GM23338 (cell line): Measurements from ENCODE around the gene EGFL6. TPM values are rescaled to one million over a fixed set of nuclear protein-coding genes. Genes with fewer than 3 reads are reported as not detected.

ENCODE experiments used
- ATAC-seq: fragments of 200-7000 bp; cut with Tn5 transposase; 3 replicates; pipeline ENCODE4 v1.9.1; 2020
- DNase-seq: peaks from one replicate; pipeline ENCODE4 v3.0.0-alpha.2; 2015; ENCODE audit warnings: low spot score
- H2AFZ ChIP-seq: fragments of 200-600 bp; sonication (generic); 2 replicates; pipeline ENCODE4 v1.8.0; 2016; ENCODE audit warnings: antibody characterized with exemption, mild to moderate bottlenecking, moderate library complexity
- H3F3A ChIP-seq: fragments of 200-600 bp; sonication (generic); replicated peaks from 2 replicates; pipeline ENCODE4 v1.8.0; 2017; ENCODE audit warnings: antibody characterized with exemption, mixed run types, low read depth
- H3K27ac ChIP-seq: fragments of 200-600 bp; sonication (generic); 2 replicates; pipeline ENCODE4 v1.6.1; 2016; ENCODE audit warnings: low read depth
- H3K27me3 ChIP-seq: fragments of 200-600 bp; sonication (generic); 2 replicates; pipeline ENCODE4 v1.8.0; 2016; ENCODE audit warnings: mild to moderate bottlenecking, mixed run types, moderate library complexity; ENCODE audit not compliant: insufficient read depth
- H3K36me3 ChIP-seq: fragments of 200-600 bp; sonication (generic); 2 replicates; pipeline ENCODE4 v1.8.0; 2016; ENCODE audit warnings: mild to moderate bottlenecking; ENCODE audit not compliant: insufficient read depth
- H3K4me1 ChIP-seq: fragments of 200-600 bp; sonication (generic); 2 replicates; pipeline ENCODE4 v1.8.0; 2016; ENCODE audit warnings: mild to moderate bottlenecking, moderate library complexity; ENCODE audit not compliant: insufficient read depth
- H3K4me2 ChIP-seq: fragments of 200-600 bp; sonication (generic); 2 replicates; pipeline ENCODE4 v1.7.1; 2017; ENCODE audit warnings: mixed run types
- H3K4me3 ChIP-seq: fragments of 200-600 bp; sonication (generic); 2 replicates; pipeline ENCODE4 v1.6.1; 2016; ENCODE audit warnings: mixed run types
- H3K79me2 ChIP-seq: fragments of 200-600 bp; sonication (generic); replicated peaks from 2 replicates; pipeline ENCODE4 v1.8.0; 2017; ENCODE audit warnings: mild to moderate bottlenecking; ENCODE audit not compliant: insufficient read depth
- H3K9me2 ChIP-seq: fragments of 200-600 bp; sonication (generic); 2 replicates; pipeline ENCODE4 v1.8.0; 2017; ENCODE audit not compliant: insufficient read depth
- H4K20me1 ChIP-seq: fragments of 200-600 bp; sonication (generic); replicated peaks from 2 replicates; pipeline ENCODE4 v1.8.0; 2017; ENCODE audit warnings: mild to moderate bottlenecking; ENCODE audit not compliant: insufficient read depth
- H3K27ac Mint-ChIP-seq: 2 replicates; pipeline ENCODE4 v1.8.0; 2020; ENCODE audit warnings: inconsistent platforms, mild to moderate bottlenecking, moderate library complexity, mixed read lengths
- H3K27me3 Mint-ChIP-seq: 3 replicates; pipeline ENCODE4 v1.8.0; 2022; ENCODE audit warnings: low read depth, mild to moderate bottlenecking, moderate library complexity, mixed read lengths, inconsistent platforms; ENCODE audit not compliant: insufficient read depth, poor library complexity
- H3K36me3 Mint-ChIP-seq: 3 replicates; pipeline ENCODE4 v1.8.0; 2021; ENCODE audit warnings: low read depth, mild to moderate bottlenecking, inconsistent platforms, moderate library complexity, mixed read lengths
- H3K4me1 Mint-ChIP-seq: 3 replicates; pipeline ENCODE4 v1.8.0; 2020; ENCODE audit warnings: mild to moderate bottlenecking, inconsistent platforms, mixed read lengths
- H3K4me3 Mint-ChIP-seq: 3 replicates; pipeline ENCODE4 v1.8.0; 2021; ENCODE audit warnings: moderate library complexity, mild to moderate bottlenecking, inconsistent platforms, mixed read lengths
- H3K9me3 Mint-ChIP-seq: 3 replicates; pipeline ENCODE4 v1.8.0; 2020; ENCODE audit warnings: moderate library complexity, mild to moderate bottlenecking, inconsistent platforms, mixed read lengths
- CREB1 ChIP-seq: fragments of 250-450 bp; sonication (Bioruptor Pico); IDR thresholded peaks from 2 replicates; pipeline ENCODE4 v1.5.0; 2020; ENCODE audit warnings: low read depth, mild to moderate bottlenecking, moderate library complexity
- ETS1 ChIP-seq: IDR thresholded peaks from 2 replicates; pipeline ENCODE4 v1.6.1; 2016; ENCODE audit warnings: antibody characterized with exemption
- EZH2 ChIP-seq: fragments of 200-600 bp; sonication (generic); IDR thresholded peaks from one replicate; pipeline ENCODE4 v1.8.0; 2017; ENCODE audit warnings: antibody characterized with exemption, mild to moderate bottlenecking, low read depth; ENCODE audit not compliant: unreplicated experiment
- EZH2phosphoT487 ChIP-seq: fragments of 200-600 bp; sonication (generic); IDR thresholded peaks from one replicate; pipeline ENCODE4 v1.8.1; 2018; ENCODE audit warnings: antibody characterized with exemption; ENCODE audit not compliant: unreplicated experiment
- JUNB ChIP-seq: IDR thresholded peaks from one replicate; pipeline ENCODE4 v1.6.1; 2016; ENCODE audit warnings: antibody characterized with exemption; ENCODE audit not compliant: unreplicated experiment
- NANOG ChIP-seq: IDR thresholded peaks from 2 replicates; pipeline ENCODE4 v1.6.1; 2016; ENCODE audit warnings: antibody characterized with exemption, borderline replicate concordance
- POLR2AphosphoS5 ChIP-seq: IDR thresholded peaks from 2 replicates; pipeline ENCODE4 v1.6.1; 2016; ENCODE audit warnings: antibody characterized with exemption, low read depth
- REST ChIP-seq: IDR thresholded peaks from one replicate; pipeline ENCODE4 v1.6.1; 2018; ENCODE audit warnings: antibody characterized with exemption; ENCODE audit not compliant: unreplicated experiment
- STAT1 ChIP-seq: IDR thresholded peaks from one replicate; pipeline ENCODE4 v1.6.1; 2016; ENCODE audit warnings: antibody characterized with exemption; ENCODE audit not compliant: unreplicated experiment
- ZNF114 ChIP-seq: fragments of 250-450 bp; sonication (Bioruptor Pico); IDR thresholded peaks from 2 replicates; pipeline ENCODE4 v1.5.0; 2020; ENCODE audit warnings: mild to moderate bottlenecking, moderate library complexity
- ZNF331 ChIP-seq: fragments of 250-450 bp; sonication (Bioruptor Pico); IDR thresholded peaks from 2 replicates; pipeline ENCODE4 v1.5.0; 2020; ENCODE audit warnings: low read depth, mild to moderate bottlenecking, moderate library complexity
- polyA plus RNA-seq: library from polyadenylated mRNA; unstranded; fragments of >200 nt; fragmentation: Nextera tagmentation; extraction: Ambion mirVana; gene quantifications from 2 replicates; pipeline ENCODE4 v1.2.1, GENCODE V29; 2016
- total RNA-seq: library from RNA; depleted of rRNA; stranded (reverse); fragments of >200 nt; shearing (Covaris generic); gene quantifications from 2 replicates; pipeline ENCODE4 v1.2.3, GENCODE V29; 2014
- TF ChIP-seq, protein P1 (sequence below): fragments of 250-450 bp; sonication (Bioruptor Pico); IDR thresholded peaks from 2 replicates; pipeline ENCODE4 v1.5.0; 2020; ENCODE audit warnings: mild to moderate bottlenecking, moderate library complexity
- TF ChIP-seq, protein P2 (sequence below), 2 experiments: fragments of 200-600 bp in 1 of 2; sonication (generic) in 1 of 2; conservative IDR thresholded peaks; 2 replicates each; pipeline versions ENCODE4 v1.5.1 to v1.6.1; 2016 to 2017; ENCODE audit warnings: antibody characterized with exemption in 2 of 2, low read depth in 2 of 2, mild to moderate bottlenecking in 2 of 2, moderate library complexity in 1 of 2

EGFL6 gene
- total and polyA plus RNA-seq, 2 experiments from 2014 or later = 1.2 to 2.6 TPM

GRCh38 chrX:13659063-13659462 lies 89.7 kb downstream of the EGFL6 start:
- no peaks in the 10 kb centered on the region for H3K27me3 ChIP-seq
- no peak overlapping the region for H3K4me3 Mint-ChIP-seq
- H3K4me2 ChIP-seq = peak overlapping the region; percentile 9; the same call in 1 of the 2 replicates
- H3K79me2 ChIP-seq = no peaks in the 10 kb centered on the region
- H3K36me3 Mint-ChIP-seq = peaks cover 21% of the 10 kb centered on the region; the same call in 2 of the 3 replicates
- H3K4me1 Mint-ChIP-seq = peaks cover 8% of the 10 kb centered on the region; the same call in 2 of the 3 replicates
- no peak overlapping the region for H3K27ac ChIP-seq
- no peaks in the 10 kb centered on the region for H3K9me2 ChIP-seq
- no peaks in the 10 kb centered on the region for H3K36me3 ChIP-seq
- H2AFZ ChIP-seq = no peak overlapping the region
- DNase-seq = no peak
- no peaks in the 10 kb centered on the region for H3F3A ChIP-seq
- peaks cover 9% of the 10 kb centered on the region; the same call in 1 of the 2 replicates for H3K4me1 ChIP-seq
- no peak for TF ChIP-seq EZH2
- TF ChIP-seq, protein P1, sequence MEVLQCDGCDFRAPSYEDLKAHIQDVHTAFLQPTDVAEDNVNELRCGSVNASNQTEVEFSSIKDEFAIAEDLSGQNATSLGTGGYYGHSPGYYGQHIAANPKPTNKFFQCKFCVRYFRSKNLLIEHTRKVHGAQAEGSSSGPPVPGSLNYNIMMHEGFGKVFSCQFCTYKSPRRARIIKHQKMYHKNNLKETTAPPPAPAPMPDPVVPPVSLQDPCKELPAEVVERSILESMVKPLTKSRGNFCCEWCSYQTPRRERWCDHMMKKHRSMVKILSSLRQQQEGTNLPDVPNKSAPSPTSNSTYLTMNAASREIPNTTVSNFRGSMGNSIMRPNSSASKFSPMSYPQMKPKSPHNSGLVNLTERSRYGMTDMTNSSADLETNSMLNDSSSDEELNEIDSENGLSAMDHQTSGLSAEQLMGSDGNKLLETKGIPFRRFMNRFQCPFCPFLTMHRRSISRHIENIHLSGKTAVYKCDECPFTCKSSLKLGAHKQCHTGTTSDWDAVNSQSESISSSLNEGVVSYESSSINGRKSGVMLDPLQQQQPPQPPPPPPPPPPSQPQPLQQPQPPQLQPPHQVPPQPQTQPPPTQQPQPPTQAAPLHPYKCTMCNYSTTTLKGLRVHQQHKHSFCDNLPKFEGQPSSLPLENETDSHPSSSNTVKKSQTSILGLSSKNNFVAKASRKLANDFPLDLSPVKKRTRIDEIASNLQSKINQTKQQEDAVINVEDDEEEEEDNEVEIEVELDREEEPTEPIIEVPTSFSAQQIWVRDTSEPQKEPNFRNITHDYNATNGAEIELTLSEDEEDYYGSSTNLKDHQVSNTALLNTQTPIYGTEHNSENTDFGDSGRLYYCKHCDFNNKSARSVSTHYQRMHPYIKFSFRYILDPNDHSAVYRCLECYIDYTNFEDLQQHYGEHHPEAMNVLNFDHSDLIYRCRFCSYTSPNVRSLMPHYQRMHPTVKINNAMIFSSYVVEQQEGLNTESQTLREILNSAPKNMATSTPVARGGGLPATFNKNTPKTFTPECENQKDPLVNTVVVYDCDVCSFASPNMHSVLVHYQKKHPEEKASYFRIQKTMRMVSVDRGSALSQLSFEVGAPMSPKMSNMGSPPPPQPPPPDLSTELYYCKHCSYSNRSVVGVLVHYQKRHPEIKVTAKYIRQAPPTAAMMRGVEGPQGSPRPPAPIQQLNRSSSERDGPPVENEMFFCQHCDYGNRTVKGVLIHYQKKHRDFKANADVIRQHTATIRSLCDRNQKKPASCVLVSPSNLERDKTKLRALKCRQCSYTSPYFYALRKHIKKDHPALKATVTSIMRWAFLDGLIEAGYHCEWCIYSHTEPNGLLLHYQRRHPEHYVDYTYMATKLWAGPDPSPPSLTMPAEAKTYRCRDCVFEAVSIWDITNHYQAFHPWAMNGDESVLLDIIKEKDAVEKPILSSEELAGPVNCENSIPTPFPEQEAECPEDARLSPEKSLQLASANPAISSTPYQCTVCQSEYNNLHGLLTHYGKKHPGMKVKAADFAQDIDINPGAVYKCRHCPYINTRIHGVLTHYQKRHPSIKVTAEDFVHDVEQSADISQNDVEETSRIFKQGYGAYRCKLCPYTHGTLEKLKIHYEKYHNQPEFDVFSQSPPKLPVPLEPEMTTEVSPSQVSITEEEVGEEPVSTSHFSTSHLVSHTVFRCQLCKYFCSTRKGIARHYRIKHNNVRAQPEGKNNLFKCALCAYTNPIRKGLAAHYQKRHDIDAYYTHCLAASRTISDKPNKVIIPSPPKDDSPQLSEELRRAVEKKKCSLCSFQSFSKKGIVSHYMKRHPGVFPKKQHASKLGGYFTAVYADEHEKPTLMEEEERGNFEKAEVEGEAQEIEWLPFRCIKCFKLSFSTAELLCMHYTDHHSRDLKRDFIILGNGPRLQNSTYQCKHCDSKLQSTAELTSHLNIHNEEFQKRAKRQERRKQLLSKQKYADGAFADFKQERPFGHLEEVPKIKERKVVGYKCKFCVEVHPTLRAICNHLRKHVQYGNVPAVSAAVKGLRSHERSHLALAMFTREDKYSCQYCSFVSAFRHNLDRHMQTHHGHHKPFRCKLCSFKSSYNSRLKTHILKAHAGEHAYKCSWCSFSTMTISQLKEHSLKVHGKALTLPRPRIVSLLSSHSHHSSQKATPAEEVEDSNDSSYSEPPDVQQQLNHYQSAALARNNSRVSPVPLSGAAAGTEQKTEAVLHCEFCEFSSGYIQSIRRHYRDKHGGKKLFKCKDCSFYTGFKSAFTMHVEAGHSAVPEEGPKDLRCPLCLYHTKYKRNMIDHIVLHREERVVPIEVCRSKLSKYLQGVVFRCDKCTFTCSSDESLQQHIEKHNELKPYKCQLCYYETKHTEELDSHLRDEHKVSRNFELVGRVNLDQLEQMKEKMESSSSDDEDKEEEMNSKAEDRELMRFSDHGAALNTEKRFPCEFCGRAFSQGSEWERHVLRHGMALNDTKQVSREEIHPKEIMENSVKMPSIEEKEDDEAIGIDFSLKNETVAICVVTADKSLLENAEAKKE (CRISPR knock-in tag) = no peak
- TF ChIP-seq ETS1 = no peak
- no peak for TF ChIP-seq REST
- TF ChIP-seq JUNB = no peak
- no peak for TF ChIP-seq NANOG
- no peak for TF ChIP-seq POLR2AphosphoS5
- TF ChIP-seq, protein P2, sequence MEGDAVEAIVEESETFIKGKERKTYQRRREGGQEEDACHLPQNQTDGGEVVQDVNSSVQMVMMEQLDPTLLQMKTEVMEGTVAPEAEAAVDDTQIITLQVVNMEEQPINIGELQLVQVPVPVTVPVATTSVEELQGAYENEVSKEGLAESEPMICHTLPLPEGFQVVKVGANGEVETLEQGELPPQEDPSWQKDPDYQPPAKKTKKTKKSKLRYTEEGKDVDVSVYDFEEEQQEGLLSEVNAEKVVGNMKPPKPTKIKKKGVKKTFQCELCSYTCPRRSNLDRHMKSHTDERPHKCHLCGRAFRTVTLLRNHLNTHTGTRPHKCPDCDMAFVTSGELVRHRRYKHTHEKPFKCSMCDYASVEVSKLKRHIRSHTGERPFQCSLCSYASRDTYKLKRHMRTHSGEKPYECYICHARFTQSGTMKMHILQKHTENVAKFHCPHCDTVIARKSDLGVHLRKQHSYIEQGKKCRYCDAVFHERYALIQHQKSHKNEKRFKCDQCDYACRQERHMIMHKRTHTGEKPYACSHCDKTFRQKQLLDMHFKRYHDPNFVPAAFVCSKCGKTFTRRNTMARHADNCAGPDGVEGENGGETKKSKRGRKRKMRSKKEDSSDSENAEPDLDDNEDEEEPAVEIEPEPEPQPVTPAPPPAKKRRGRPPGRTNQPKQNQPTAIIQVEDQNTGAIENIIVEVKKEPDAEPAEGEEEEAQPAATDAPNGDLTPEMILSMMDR (conservative IDR thresholded peaks at IDR 0.05; ENCODE audit: low read depth in 2 of 2) = no peak
- no peak for TF ChIP-seq EZH2phosphoT487
- no peak for TF ChIP-seq CREB1
- no peak for TF ChIP-seq ZNF114 (CRISPR knock-in tag)
- TF ChIP-seq STAT1 = no peak
- no peak for TF ChIP-seq ZNF331 (CRISPR knock-in tag)
- peak overlapping the region; percentile 78 for H3K27ac Mint-ChIP-seq
- H4K20me1 ChIP-seq = no peaks in the 10 kb centered on the region
- no peak overlapping the region for H3K4me3 ChIP-seq
- no peaks in the 10 kb centered on the region for H3K9me3 Mint-ChIP-seq
- no peaks in the 10 kb centered on the region for H3K27me3 Mint-ChIP-seq
- ATAC-seq = no peak; the same call in 2 of the 3 replicates
